Activated T-cell treated with anti-CD3 and anti-CD28 coated beads, Interleukin-2, amount 50 U/mL, for 1 hour (primary cell): Measurements from ENCODE around the gene TMEM151A.
"Not testable (repeated sequence)": the region's sequence is repeated elsewhere in the genome, so short reads cannot be mapped to it uniquely, and the experiment has no call there.

Experiments
- DNase-seq: peaks from one replicate; pipeline ENCODE4 v3.0.0-alpha.2; 2020

TMEM151A gene

DNA sequence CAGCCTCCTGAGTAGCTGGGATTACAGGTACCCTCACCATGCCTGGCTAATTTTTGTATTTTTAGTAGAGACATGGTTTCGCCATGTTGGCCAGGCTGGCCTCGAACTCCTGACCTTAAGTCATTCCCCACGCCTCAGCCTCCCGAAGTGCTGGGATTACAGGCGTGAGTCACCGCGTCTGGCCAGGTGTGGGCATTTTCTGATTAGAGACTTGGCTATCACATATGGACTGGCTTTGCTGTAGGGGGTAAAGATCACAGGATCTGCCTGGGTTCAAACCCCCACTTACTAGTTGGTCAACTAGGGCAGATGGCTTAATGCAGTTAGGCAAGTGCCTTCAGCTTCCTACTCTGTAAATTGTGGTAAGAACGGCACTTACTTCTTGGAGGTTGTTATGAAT lies 18.6 kb downstream of the TMEM151A start:
- DNase-seq: no peak

DNA sequence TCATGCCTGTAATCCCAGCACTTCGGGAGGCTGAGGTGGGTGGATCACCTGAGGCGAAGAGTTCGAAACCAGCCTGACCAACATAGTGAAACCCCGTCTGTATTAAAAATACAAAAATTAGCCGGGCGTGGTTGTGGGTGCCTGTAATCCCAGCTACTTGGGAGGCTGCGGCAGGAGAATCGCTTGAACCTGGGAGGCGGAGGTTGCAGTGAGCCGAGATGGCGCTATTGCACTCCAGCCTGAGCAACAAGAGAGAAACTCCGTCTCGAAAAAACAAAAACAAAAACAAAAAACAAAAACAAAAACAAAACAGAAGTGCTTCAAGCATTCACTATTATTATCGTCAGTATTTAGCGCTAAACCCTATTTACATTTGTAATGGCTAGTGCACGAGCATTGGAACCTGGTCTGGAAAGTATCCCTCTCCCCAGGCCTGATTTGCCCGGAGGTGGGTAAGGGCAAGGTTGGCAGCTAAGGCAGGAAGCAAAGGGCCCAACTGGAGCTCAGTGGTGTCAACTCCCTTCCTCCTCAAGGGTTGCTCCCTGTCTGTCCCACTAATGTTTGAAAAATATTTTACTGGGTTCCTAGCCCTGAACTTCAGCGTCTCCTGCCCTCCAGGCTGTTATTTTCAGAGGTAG lies 19.2 kb downstream of the TMEM151A start:
- not testable (repeated sequence) for DNase-seq

DNA sequence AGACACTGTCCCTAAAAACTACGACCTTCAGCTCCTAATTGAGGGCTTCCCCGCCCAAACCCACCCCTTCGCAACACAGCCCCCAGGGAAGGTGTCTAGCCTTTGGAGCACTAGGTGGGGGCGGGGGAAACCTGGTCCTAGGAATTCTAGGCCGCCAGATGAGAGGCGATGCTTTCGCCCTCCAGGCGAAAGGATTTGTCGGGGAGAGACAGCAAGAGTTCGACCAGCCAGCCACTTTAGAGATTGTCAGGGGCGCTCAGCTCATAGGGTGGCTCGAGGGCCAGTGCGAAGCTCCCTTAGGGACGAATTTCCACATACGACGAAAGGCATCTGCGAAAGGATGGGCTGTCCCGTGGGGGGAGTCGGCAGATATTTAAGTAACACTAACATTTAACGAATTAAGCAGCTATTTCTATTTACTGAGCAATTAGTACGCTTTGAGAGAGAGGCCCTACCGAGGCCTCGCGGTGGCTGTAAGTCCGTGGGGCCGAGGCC lies 19.8 kb downstream of the TMEM151A start:
- DNase-seq: no peak

DNA sequence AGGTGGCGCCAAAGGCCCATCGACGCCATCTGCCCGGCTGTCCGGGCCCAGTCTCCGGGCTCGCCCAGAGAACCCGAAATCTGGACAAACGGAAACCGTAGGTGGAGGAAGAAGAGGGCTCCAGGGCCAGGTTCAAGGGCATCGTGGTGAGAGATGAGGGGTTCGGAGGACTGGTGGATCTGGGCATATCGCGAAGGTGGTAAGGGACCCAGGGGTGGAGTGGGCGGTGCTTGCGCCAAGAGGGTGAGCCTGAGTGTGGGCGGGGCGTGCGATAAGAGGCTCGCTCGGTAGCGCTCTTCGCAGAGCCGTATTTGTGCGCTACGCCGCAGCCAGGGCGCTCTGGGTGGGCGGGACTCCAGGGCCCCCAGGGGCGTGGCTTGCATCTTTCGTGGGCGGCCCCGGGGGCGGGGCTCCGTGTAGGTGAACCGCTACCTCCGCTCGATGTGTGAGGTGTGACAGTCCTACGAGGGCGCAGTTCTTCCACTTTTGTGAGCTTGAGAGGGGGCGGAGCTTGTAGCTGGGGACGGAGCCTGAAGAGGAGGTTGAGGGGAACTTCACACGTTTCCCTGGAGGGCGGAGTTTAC lies 20.4 kb downstream of the TMEM151A start:
- peak; percentile 100 for DNase-seq

DNA sequence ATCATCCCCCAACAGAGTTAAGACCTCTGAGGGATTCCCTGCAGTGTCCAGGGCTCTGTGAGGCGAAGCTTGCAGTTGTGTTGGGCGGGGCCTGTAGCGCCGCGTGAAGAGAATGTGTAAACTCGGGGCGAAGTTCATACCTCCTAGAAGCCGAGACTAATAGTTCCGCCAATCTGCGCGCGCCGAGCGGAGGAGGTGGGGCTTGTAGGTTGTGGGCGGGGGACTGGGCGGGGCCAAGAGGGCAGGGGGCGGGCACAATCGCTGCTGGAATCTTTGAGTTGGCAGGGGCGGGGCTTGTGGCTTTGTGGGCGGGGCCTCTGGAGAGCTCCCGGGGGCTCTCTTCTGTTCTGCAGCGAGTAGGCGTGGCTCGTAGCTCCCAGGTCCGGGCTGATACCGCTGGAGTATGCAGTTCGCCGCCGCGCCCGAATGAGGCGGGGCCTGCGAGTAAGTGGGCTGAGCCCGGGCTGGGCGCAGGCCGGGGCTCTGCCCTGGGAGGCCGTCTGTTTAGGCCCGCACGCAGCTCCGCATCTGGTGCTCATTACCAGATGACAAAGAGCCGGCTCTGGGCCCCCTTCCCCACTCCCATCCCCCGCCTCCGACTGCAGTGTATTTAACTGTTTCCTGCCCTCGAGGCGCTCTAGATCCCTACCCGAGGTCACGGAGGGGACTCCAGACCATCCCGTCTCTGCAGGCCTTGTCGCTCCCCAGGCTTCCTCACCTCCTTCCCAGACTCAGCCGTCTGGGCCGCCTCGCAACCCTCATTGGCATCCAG lies 21.0 kb downstream of the TMEM151A start:
- DNase-seq: peak; percentile 98

DNA sequence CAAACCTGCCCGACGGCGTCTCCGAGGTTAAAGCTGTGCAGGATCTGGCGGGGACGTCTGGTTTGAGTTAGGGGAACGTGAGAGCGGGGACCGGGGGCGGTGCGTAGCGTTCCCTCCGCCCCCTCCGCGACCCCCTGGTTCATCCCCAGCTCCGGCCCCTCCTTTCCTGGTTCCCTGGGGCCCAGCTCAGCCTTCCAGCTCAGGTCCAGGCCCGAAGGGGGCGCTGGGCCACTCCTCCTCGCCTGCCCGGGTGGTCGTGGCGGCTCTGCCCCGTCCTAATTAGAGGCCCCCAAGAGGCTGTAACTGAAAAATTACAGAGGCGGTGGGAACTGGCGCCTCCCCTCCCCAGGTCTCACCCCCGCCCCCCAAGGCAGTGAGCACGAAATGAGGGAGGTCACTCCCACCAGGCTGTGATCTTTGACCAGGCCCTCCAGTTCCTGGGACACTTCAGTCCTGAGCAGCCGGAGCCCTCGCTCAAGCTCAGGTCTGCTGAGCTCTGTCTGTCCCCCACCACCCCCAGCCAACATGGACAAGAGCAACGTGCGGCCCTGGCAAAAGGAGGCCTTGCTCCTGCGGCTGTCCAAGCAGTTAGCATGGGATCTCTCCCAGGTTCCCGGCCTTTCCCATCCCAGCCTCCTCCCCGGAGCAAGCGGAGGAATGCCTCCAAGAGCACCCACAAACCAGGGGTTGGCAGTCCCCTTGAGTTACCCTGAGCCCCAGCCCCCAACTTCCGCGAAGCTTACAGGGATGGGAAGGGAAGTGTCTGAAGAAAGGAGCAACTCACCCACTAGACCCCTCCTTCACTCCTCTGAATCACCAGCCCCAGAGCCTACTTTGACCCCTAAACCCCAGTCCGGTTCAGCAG lies 21.9 kb downstream of the TMEM151A start:
- DNase-seq: no peak

DNA sequence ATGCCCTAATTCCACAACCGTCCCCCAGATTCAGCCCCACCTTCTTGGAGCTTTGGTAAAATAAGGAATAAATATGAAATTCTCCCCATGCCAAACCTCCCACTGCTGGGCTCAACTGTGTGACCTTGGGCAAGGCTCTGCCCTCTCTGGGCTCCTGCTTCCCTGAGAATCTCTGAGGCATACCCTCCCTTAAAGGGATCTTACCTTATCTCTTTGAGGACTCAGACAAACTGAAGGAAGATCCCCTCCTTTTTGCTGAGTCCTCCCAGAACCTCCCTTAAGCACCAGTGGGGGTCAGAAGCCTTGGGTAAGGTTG lies 22.4 kb downstream of the TMEM151A start:
- no peak for DNase-seq

DNA sequence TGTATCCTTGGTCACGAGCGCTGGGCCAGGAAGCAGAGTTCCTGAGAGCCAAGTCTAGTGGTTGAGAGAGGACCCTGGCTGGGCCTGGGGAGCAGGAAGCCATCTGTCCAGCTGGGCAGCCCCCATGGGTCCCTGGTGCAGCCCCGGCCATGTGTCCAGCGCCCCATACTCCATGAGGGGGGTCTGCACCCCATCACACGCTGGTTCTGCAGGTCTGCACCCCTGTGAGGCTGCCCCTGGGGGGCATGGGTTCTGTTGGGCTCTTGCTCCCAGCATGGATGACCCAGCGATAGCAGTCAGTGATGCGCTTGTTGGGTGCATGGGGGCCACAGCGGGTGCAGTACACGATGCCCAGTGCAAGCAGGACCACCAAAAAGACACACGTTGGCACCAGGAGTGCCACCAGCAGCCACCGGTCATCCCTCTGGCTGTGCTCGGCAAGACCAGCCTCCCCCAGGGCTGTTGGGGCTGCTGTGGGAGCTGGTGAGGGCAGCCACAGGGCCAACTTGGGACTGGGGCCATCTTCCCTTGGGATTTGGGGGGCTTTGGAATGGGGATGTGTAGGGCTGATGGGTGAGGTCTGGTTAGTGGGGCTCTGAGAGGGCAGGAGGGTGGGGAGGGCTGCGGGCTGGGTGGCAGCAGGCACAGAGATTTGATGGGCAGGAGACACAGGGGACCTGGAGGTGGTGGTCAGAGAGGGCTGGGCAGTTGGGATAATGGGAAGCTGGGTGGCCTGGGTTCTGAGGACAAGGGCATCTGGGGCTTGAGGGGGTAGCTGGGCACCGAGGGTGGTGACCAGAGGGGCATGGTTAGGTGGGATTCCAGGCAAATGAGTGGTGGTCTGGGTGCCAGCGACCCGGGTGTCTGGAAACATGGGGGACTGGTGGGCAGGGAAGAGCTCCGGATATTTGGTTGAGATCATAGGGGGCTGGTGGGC lies 23.1 kb downstream of the TMEM151A start:
- no peak for DNase-seq

DNA sequence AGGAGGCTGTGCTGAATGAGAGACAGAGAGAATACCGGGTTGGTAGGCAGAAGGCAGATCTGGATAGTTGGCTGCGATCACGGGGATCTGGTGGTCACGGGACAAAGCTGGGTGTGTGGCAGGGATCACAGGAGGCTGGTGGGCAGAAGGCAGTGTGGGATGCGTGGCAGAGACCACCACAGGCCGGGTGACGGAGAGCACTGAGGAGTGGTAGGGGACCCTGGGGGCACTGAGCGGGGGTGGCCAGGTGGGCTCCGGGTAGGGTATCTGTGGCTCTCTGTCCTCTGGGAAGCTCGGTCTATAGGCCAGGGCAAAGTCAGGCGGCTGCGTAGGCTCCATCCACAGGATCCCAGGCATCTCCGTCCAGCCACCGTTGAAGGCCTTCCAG lies 23.8 kb downstream of the TMEM151A start:
- DNase-seq: no peak

DNA sequence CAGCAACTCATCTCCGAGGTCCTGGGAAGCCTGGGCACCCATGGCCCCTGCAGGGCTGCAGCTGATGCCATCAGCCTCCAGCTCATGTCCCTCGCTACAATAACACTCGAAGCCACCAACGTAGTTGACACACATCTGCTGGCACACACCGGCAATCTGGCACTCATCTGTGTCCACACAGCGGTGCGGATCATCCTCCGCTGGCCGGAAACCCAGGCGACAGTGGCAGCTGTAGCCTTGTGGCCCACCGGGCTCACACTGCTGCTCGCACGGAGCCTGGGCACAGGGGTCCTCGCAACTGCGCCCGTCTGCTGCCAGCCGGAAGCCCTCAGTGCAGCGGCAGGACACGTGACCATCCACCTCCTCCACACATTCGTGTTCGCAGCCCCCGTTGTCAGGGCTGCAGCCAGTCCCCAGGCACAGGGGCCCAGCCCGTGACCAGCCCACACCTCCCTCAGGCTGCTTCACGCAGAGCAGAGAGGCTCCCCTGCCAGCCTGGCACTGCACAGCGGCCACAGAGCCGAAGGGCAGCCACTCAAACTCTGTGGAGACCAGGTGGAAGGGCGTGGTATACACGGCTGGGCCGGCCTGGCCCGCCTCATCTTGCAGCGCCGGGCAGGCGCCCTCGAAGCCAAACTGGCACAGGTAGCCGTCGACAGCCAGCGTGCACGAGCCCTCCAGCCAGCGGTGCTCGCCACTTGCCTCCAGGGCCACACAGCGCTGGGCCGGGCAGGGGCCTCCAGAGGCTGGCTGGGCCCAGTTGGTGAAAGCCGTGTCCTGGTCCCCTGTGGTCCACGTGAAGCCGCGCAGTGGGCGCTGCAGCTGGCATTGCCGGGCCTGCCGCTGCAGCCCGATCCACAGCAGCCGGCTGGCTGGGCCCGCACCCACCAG lies 24.5 kb downstream of the TMEM151A start:
- no peak for DNase-seq

DNA sequence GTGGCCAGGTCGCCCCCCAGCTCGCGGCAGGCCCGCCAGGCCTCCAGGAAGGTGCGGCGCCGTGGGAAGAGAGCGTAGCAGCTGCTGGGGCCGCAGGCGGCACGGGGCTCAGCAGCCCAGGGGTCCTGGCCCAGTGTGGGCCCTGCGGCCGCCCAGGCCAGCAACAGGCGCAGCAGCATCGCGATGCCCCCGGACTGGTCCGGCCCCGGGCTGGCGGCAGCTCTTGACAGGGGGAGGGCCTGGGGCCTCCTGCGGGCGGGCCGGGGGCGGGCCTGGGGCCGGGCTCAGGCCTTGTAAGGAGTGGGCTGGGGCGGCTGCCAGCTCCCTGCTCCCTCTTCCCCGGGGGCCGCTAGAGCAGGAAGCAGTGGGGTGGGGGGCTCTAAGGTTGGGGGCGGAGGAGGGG lies 25.2 kb downstream of the TMEM151A start, which contains the start of gene CD248:
CD248 (minus strand) TSS at position 196 of the 403 bp plus-strand sequence; CDS start at position 179, 17 bp downstream.
- DNase-seq: peak; percentile 46

DNA sequence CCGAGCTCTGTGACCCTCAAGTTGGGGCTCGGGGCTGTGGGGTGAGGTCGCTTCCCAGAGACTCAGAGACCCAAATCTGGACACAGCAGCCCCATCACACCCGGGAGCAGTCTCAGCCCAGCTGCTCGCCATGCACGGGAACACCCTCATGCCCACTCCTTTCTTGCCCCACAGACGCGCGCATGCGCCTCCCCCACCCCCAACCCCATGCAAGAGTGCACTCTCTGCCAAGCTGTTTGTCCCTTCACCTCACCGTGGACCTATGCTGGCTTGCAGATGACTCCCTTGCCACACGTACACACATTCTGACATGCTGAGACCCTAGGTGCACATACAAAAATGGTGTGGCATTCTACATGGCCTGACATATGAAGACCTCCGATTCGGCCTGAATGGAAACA lies 25.6 kb downstream of the TMEM151A start:
- peak; percentile 58 for DNase-seq

DNA sequence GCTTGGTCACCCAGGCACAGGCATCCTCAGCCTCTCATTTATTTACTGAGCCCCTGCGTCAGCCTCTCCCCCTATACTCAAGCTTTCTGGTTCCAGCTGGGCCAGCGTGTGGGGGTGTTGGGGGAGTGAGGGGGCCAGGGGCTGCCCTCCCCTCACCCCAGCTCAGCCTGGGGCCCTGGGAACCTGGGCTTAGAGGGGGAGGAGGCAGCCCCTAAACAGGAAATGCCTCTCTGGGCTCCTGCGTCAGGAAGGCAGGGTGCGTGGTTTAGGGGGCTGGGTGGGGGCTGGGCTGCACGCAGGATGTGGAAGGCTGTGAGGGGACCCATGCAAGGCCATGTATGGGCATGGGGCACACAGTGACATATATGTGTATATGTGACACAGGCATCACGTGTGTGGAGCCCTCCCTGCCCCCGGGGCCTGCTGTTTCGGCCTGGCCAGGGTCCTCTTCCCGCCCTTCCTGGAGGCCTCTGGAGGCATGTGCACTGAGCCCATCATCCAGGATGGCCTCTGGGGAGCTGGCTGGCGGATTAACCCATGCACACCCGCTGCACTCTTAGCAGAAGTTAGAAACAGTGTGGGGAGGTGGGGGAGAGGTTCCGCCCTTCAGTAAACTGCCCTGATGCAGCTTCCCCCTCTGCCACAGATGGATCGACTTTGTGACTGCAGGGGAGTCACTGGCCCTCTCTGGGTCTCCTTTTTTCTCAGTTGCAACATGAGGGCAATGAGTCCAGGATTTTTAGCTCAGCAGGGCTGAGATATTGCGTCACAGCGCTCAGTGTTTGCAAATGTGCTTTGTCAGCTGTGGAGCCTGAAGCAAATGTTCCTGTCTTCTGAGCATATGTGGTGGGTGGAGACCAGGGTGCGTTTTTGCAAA lies 26.3 kb downstream of the TMEM151A start:
- peak; percentile 69 for DNase-seq

DNA sequence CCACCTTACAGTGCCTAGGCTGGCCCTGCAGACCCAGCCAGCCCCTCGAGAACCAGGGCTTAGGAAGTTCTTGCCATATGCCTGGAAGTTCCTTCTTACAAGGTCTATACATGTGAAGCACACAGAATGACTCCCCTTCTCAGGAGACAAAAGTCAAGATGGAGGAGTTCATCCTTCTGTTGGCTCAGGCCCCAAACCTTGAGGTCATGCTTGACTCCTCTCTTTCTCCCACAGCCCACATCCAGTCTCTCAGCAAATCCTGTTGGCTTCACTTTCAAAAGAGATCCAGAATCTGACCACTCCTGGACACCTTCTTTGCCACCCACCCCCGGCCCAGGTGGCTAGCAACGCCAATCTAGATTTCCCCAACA lies 26.9 kb downstream of the TMEM151A start:
- DNase-seq: no peak

DNA sequence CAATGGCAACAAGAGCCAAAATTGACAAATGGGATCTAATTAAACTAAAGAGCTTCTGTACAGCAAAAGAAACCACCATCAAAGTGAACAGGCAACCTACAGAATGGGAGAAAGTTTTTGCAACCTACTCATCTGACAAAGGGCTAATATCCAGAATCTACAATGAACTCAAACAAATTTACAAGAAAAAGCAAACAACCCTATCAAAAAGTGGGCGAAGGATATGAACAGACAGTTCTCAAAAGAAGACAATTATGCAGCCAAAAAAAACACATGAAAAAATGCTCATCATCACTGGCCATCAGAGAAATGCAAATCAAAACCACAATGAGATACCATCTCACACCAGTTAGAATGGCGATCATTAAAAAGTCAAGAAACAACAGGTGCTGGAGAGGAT lies 28.6 kb downstream of the TMEM151A start:
- not testable (repeated sequence) for DNase-seq

DNA sequence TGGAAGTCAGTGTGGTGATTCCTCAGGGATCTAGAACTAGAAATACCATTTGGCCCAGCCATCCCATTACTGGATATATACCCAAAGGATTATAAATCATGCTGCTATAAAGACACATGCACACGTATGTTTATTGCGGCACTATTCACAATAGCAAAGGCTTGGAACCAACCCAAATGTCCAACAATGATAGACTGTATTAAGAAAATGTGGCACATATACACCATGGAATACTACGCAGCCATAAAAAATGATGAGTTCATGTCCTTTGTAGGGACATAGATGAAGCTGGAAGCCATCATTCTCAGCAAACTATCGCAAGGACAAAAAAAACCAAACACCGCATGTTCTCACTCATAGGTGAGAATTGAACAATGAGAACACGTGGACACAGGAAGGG lies 29.1 kb downstream of the TMEM151A start:
- not testable (repeated sequence) for DNase-seq

DNA sequence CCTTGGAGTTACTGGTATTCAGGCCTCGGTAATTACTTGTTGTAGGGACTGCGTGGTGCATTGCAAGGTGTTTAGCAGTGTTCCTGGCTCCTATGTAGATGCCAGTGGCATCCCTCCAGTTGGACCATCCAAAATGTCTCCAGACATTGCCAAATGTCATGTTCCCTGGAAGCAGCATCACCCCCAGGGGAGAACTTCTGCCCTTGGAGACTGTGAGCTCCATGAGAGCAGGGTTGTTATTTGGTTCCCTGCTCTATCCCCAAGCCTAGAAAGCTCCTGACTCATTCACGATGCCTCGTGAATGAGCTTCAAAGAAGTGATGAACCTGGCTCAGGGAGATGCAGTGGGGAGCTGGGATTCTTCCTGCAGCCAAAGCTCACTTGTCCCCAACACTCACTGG lies 29.9 kb downstream of the TMEM151A start:
- DNase-seq: no peak

DNA sequence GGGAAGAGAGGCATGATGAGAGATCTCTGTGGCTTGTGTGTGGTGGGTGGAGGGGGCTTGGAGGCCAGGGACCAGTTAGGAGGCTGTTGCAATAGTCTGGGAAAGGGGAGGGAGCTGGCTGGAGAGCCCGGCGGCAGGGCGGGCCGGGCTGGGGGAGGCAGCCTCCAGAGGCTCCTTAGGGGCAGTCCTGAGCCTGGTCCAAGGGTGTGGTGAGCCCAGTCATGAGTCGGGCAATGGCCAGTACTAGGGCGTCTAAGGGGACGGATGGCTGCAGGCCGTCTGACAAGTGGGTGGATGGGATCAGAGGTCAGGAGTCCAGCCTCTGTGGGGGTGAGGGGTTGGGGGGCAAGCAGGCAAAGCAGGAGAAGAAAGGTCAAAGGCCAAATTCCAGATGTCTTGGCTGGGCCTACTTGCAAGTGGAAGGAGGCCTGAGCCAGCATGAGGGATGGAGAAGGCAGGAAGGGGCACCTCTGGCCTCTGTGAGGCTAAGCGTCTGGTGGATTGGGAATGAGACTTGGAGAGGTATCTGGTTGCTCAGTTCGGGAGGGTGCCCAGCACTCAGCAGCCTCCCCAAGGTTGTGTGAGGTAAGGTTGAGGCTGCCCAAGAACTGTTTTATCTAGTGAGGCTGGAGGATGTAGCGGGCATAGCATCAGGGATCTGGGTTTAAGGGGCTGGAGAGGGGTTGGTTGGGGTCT lies 31.2 kb downstream of the TMEM151A start:
- no peak for DNase-seq

DNA sequence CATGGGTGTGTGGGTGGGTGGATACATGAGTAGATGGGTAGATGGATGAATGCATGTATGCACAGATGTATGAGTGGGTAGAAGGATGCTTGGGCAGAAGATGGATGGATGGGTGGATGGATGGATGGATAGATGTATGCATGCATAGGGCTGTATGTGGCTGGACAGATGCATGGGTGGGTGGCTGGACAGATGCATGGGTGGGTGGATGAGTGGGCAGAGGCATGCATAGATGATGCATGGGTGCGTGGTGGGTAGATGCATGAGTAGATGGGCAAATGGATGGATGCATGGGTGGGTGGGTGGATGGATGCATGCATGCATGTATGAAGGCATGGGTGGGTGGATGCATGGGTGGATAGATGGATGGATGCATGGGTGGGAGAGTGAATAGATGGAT lies 32.0 kb downstream of the TMEM151A start:
- DNase-seq: no peak
